Esophagus squamous epithelium (tissue), 4 donors: Measurements from ENCODE around the gene YARS1.

ENCODE experiments used
- CTCF ChIP-seq, 6 experiments: fragments of 450-650 bp in 4 of 6; fragments of 200-600 bp in 2 of 6; sonication (generic) in 2 of 6; IDR thresholded peaks; one replicate each; pipeline ENCODE4 v1.5.1; 2016 to 2019; ENCODE audit warnings: antibody characterized with exemption in 6 of 6, mild to moderate bottlenecking in 4 of 6, moderate library complexity in 4 of 6
- POLR2A ChIP-seq, 4 donors: fragments of 450-650 bp; IDR thresholded peaks; one replicate each; pipeline ENCODE4 v1.6.1; 2017; ENCODE audit warnings: antibody characterized with exemption in 4 of 4, mild to moderate bottlenecking in 4 of 4, moderate library complexity in 3 of 4

- TF ChIP-seq CTCF (IDR thresholded peaks at IDR 0.05) = no peak
- no peak for TF ChIP-seq POLR2A (IDR thresholded peaks at IDR 0.05)
Observed at GRCh38 chr1:32808580-32808979, 8.6 kb downstream of the YARS1 start.
